Body of pancreas (tissue), 4 donors: ENCODE measurements around the gene SP100.

Experiments used
- CTCF ChIP-seq, 7 experiments: fragments of 450-650 bp in 4 of 7; fragments of 200-600 bp in 3 of 7; sonication (generic) in 3 of 7; IDR thresholded peaks; one replicate each; pipeline ENCODE4 v1.5.1; 2016 to 2019; ENCODE audit warnings: antibody characterized with exemption in 7 of 7
- POLR2A ChIP-seq, 3 donors: fragments of 450-650 bp; IDR thresholded peaks; one replicate each; pipeline ENCODE4 v1.6.1; 2016; ENCODE audit warnings: antibody characterized with exemption in 3 of 3, mild to moderate bottlenecking in 2 of 3

GRCh38 chr2:230408244-230408842 lies 7.7 kb upstream of the SP100 start:
- TF ChIP-seq POLR2A (IDR thresholded peaks at IDR 0.05), result no peak
- TF ChIP-seq CTCF (IDR thresholded peaks at IDR 0.05), result no peak
